ENCODE results near the gene WWOX.
"Not testable (repeated sequence)": the region's sequence is repeated elsewhere in the genome, so short reads cannot be mapped to it uniquely, and the experiment has no call there.

WWOX gene

GRCh38 chr16:78506367-78507193 is 407.1 kb downstream of the WWOX start:
- DNase-seq, result no peak

DNA sequence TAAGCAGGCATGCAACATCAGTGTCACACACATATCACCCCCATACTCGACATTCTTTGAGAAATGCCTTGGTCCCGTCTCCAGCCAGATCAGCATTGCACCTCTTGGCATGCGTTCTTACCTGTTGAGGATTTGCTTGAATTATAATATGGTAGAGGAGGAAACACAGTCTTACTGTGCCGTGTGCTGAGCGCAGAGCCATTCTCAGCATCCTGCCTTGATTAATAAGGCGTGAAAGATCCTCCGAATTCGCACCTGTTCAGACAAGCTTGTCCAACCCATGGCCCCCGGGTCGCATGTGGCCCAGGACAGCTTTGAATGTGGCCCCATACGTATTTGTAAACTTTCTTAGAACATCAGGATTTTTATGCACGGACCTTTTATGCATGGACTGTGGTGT is 408.1 kb downstream of the WWOX start:
- no peak for DNase-seq

DNA sequence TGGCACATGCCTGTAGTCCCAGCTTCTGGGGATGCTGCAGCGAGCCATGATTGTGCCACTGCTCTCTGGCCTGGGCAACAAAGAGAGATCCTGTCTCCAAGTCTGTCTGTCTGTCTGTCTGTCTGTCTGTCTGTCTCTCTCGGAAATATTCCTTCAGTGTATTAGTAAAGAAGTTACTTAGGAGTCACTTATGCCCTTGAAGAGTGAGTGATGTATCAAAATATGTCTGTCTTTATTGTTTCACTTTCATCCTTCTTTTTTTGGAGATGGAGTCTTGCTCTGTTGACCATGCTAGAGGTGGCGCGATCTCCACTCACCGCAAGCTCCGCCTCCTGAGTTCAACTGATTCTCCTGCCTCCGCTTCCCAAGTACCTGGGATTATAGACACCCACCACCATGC is 410.5 kb downstream of the WWOX start:
- DNase-seq, result no peak

DNA sequence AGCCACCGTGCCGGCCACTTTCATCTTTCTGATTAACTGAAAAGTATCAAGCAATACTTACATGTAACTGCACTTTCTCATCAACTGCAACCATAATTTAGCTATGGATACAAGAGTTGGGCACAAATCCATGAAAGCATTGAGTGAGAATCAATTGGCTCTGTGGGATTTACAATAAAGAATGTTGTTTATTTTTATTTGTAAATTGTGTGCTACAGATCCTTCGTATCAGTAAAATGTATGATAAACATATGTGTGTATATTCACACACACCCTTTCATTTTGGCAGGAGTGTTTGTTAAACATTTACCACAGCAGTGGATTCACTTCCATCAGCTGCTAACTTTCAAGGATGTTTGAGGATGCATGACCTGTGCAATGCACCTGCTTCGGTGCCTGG is 411.0 kb downstream of the WWOX start:
- DNase-seq, result no peak

DNA sequence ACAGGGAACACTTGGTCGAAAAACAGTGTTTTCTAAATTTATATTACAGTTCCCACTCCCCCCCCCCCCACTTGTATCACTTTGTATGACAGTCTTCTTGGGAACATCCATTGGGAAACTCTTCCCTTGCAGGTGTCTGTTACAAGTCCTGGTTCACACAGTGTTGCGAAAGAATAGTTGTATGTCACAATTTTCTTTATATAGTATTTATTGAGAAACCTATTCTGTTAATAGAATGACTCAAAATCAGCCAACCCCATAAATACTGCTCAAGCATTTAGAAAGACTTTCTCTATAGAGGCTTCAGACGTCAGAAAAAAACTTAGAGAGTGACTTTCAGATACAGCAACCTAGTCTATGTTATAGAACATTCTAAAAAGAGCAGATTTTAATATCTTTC is 414.4 kb downstream of the WWOX start:
- DNase-seq, result no peak

GRCh38 chr16:78514888-78515287 is 415.4 kb downstream of the WWOX start:
- not testable (repeated sequence) for DNase-seq

DNA sequence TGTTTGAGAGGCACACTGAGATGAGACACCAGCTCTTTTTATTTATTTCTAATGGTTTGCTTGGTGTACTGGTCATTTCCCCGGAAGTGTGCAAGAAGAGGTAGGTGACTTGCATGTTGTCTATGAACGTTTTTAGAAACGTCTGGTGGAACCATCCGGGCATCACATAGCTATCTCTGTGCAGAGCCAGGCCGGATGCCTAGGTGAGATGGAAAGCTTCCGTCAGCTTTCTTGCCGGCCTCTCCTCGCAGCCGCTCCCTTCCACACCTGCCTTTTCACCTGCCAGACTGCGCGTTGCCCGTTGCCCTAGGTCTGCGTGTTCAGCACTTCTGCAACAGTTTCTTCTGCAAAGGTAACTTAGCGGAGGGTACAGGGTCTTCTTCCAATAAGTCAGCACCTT is 416.0 kb downstream of the WWOX start:
- no peak for DNase-seq

- no peak for DNase-seq
Measured at GRCh38 chr16:78516006-78516736, 416.7 kb downstream of the WWOX start.

GRCh38 chr16:78519896-78520295 is 420.4 kb downstream of the WWOX start:
- no peak for DNase-seq

DNA sequence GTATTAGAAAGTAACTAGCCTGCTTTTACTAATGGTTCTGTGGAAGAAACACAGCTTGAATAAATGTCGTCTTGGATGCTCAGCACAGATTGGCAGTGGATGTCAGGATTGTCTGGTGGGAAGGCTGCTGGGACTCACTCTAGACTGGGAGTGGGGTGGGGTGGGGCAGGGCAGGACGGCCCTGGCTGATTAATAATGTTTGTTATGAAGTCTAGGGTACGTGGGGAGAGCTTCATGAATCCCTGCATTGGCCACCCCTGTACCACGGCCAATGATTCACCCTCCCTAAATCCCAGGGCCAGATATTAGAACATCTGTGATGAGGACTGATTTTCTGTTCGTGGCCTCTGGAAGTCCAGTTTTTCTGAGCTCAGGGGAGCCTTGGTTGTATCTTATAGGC is 421.0 kb downstream of the WWOX start:
- no peak for DNase-seq

DNA sequence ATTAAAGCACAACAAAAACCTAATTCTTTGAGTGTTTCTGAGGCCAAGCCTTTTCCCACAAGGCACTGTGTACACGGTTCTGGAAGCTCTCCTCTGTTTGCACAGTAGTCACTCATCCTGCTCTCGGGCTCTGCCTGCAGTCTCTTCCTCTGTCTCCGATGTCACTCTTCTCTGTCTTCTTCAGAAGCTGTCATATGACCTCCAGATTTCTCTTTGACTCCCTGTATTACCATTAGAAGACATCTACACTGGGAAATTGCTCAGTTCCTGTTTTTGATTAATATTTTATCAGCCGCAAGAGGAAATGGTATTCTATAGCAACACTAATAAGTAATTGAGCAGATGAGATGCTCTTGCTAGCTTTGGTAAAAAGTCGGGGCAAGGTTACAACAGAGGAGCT is 422.9 kb downstream of the WWOX start:
- no peak for DNase-seq

GRCh38 chr16:78523212-78523985 is 423.9 kb downstream of the WWOX start:
- DNase-seq, result no peak

DNA sequence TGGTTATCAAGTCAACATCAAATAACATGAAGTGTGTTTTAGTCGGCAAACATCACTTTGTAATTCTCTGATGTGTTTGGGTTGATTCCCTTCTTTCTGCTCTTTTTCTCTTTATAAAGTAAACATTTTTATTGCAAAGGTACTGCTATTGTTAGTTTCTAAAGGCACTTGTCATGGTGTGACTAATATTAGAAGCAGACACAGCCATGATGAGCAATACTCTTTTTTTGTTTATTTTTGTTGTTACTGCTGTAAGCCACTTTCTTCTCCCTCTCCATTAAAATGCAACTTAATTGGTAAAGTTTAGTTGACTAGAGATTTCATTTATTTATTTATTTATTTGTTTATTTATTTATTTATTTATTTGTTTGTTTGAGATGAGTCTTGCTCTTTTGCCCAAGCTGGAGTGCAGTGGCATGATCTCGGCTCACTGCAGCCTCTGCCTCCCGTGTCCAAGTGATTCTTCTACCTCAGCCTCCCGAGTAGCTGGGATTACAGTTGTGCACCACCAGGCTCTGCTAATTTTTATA is 424.7 kb downstream of the WWOX start:
- no peak for DNase-seq

DNA sequence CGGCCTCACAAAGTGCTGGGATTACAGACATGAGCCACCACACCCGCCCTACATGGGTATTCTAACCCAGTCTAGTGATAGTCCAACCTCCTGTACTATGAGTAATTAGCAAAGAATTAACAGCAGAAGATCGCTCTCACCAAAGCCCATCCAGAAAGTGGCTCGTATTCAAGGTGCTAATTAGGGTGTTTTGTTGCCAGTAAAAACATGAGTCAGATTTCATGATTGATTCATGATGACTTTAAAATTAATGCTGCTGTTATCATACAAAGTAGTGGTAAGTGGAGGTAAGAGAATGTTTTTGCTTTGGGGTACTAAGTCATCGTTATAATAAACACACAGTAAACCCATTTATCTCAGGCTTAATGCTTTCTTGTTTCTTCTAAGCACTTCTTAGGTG is 428.8 kb downstream of the WWOX start:
- DNase-seq, result no peak

GRCh38 chr16:78529881-78530280 is 430.4 kb downstream of the WWOX start:
- DNase-seq, result no peak

- no peak for DNase-seq
Measured at GRCh38 chr16:78530283-78530682, 430.8 kb downstream of the WWOX start.

DNA sequence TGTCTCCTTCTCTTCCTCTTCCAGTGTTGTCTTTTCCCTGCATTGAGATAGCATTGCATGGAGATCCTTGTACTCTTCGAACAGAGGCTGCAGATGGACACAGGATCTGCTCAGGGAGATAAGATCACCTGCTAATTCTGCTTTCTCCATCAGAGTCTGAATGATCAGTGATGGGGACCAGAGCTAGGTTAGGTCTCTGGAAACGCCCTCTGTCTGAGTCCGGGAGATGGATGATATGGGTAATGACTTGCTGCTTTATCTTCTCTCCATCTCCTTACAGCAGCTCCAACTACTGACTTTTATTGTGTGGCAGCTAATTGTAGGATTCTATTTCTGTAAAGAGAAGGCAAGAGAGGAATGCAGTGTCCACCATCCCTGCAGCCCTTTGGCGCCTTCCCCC is 435.6 kb downstream of the WWOX start:
- no peak for DNase-seq

- no peak for DNase-seq
Measured at GRCh38 chr16:78537511-78537910, 438.1 kb downstream of the WWOX start.

DNA sequence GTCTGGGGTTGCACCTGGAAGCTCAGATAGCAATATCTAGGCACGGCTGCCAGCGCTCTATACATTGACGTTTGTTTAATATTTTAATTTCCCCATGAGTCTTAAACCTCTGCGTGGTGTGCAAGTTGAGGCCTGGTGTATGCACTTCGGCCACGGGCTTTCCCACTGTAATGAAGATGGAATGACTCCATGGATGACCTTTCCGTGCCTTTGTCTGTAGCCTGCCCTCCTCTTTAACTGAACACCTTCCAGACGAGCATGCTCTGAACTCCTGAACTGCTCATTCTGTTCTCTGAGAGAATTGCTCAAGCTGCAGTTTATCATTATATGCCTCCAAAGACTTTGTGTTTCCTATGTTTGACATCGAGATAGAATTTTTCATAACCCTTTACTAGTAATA is 438.8 kb downstream of the WWOX start:
- DNase-seq, result no peak

- no peak for DNase-seq
Measured at GRCh38 chr16:78538919-78539318, 439.5 kb downstream of the WWOX start.

GRCh38 chr16:78542419-78542818 is 443.0 kb downstream of the WWOX start:
- DNase-seq, result no peak

GRCh38 chr16:78543023-78543422 is 443.6 kb downstream of the WWOX start:
- no peak for DNase-seq

GRCh38 chr16:78549366-78549765 is 449.9 kb downstream of the WWOX start:
- no peak for DNase-seq

Measured in stimulated activated naive CD4-positive, alpha-beta T cell (primary cell).